K562 (cell line): Measurements from ENCODE around the gene MADD. TPM values are rescaled to one million over a fixed set of nuclear protein-coding genes. Genes with fewer than 3 reads are reported as not detected.

Source experiments
- ESRRB ChIP-seq: fragments of 250-450 bp; sonication (Bioruptor Pico); IDR thresholded peaks from 2 replicates; pipeline ENCODE4 v1.5.0; 2020; ENCODE audit warnings: mild to moderate bottlenecking, moderate library complexity, borderline replicate concordance
- EWSR1 ChIP-seq: fragments of 450-650 bp; IDR thresholded peaks from 2 replicates; pipeline ENCODE4 v1.6.1; 2018; ENCODE audit warnings: borderline replicate concordance, mild to moderate bottlenecking, low read depth, moderate library complexity; ENCODE audit not compliant: partially characterized antibody
- FOXA3 ChIP-seq, 2 experiments: fragments of 450-650 bp in 1 of 2; sonication (generic) in 1 of 2; formaldehyde crosslinking; IDR thresholded peaks in 1 of 2; conservative IDR thresholded peaks in 1 of 2; 2 replicates each; pipeline versions ENCODE4 v1.4.0 to v1.8.0; 2020 to 2022; ENCODE audit warnings: mild to moderate bottlenecking in 2 of 2, missing genetic modification reagents in 1 of 2
- GTF2A2 ChIP-seq: IDR thresholded peaks from 2 replicates; pipeline ENCODE4 v1.6.1; 2016; ENCODE audit warnings: mild to moderate bottlenecking, missing genetic modification characterization, missing compliant biosample characterization
- HDAC6 ChIP-seq: IDR thresholded peaks from 2 replicates; pipeline ENCODE4 v1.6.1; 2012; ENCODE audit warnings: low read depth, mild to moderate bottlenecking, control low read depth, inconsistent platforms, low read length, moderate library complexity
- MAFG ChIP-seq: fragments of 450-650 bp; conservative IDR thresholded peaks from 2 replicates; pipeline ENCODE4 v1.6.1; 2016; ENCODE audit warnings: missing genetic modification characterization, missing compliant biosample characterization
- NR2C2 ChIP-seq, 2 experiments: fragments of 200-800 bp in 1 of 2; sonication (Bioruptor generic) in 1 of 2; sonication (generic) in 1 of 2; formaldehyde crosslinking in 1 of 2; IDR thresholded peaks; 2 replicates each; pipeline versions ENCODE4 v1.6.1 to v1.8.0; 2016 to 2022; ENCODE audit warnings: mild to moderate bottlenecking in 1 of 2, missing compliant biosample characterization in 1 of 2, missing genetic modification characterization in 1 of 2, missing genetic modification reagents in 1 of 2
- NR4A1 ChIP-seq, 2 experiments: fragments of 250-450 bp in 1 of 2; fragments of 450-650 bp in 1 of 2; sonication (Bioruptor Pico) in 1 of 2; IDR thresholded peaks; 2 replicates each; pipeline versions ENCODE4 v1.4.0 to v1.6.1; 2016 to 2020; ENCODE audit warnings: mild to moderate bottlenecking in 2 of 2, missing compliant biosample characterization in 1 of 2, missing genetic modification characterization in 1 of 2, moderate library complexity in 1 of 2
- OTX1 ChIP-seq: fragments of 450-650 bp; formaldehyde crosslinking; IDR thresholded peaks from 2 replicates; pipeline ENCODE4 v1.4.0; 2022; ENCODE audit warnings: mild to moderate bottlenecking
- PTBP1 ChIP-seq: fragments of 200-400 bp; formaldehyde crosslinking; IDR thresholded peaks from 2 replicates; pipeline ENCODE4 v1.6.1; 2017; ENCODE audit warnings: low read depth, low read length
- SETDB1 ChIP-seq: IDR thresholded peaks from one replicate; pipeline ENCODE4 v1.6.1; 2012; ENCODE audit warnings: low read length, control low read depth, inconsistent platforms
- SRF ChIP-seq, 2 experiments: fragments of 250-450, 450-650 bp in 1 of 2; sonication (Bioruptor Pico) in 1 of 2; sonication (generic) in 1 of 2; formaldehyde crosslinking; IDR thresholded peaks; 2 replicates each; pipeline versions ENCODE4 v1.5.0 to v1.5.1; 2020 to 2022; ENCODE audit warnings: mild to moderate bottlenecking in 1 of 2, missing genetic modification reagents in 1 of 2
- XRCC3 ChIP-seq: fragments of 450-650 bp; IDR thresholded peaks from 2 replicates; pipeline ENCODE4 v1.6.1; 2017; ENCODE audit warnings: mild to moderate bottlenecking, moderate library complexity
- ZNF239 ChIP-seq: fragments of 250-450 bp; sonication (Bioruptor Pico); IDR thresholded peaks from 2 replicates; pipeline ENCODE4 v1.4.0; 2020; ENCODE audit warnings: mild to moderate bottlenecking
- ZNF717 ChIP-seq: fragments of 250-450 bp; sonication (Bioruptor Pico); IDR thresholded peaks from 2 replicates; pipeline ENCODE4 v1.5.0; 2021
- polyA plus RNA-seq, 8 experiments: library from polyadenylated mRNA; depleted of rRNA in 4 of 8; stranded (reverse) in 5 of 8; unstranded in 3 of 8; fragments of >200 nt; fragmentation: Nextera tagmentation in 2 of 8; fragmentation: Illumina TruSeq in 1 of 8; extraction: Ambion mirVana in 2 of 8; extraction: Trizol in 1 of 8; gene quantifications; 2 replicates each; pipeline versions ENCODE4 v1.2.1 to v1.2.3, GENCODE V29; 2011 to 2014; ENCODE audit warnings: inconsistent platforms in 1 of 8, missing spikeins in 1 of 8
- total RNA-seq, 7 experiments: library from RNA; depleted of rRNA in 6 of 7; stranded (reverse); fragments of >200 nt in 6 of 7; fragmentation: Illumina TruSeq in 2 of 7; extraction: Trizol in 2 of 7; gene quantifications; 2 replicates each; pipeline versions ENCODE4 v1.2.1 to v1.2.3, GENCODE V29; 2011 to 2021; ENCODE audit warnings: low replicate concordance in 1 of 7
- TF ChIP-seq, protein P1 (sequence below): fragments of 250-450 bp; sonication (Bioruptor Pico); IDR thresholded peaks from 2 replicates; pipeline ENCODE4 v1.8.0; 2022; ENCODE audit warnings: inconsistent platforms
- TF ChIP-seq, protein P2 (sequence below): fragments of 450-650 bp; formaldehyde crosslinking; conservative IDR thresholded peaks from 2 replicates; pipeline ENCODE4 v1.4.0; 2022; ENCODE audit warnings: mild to moderate bottlenecking, missing genetic modification characterization
- TF ChIP-seq, protein P3 (sequence below): sonication (generic); formaldehyde crosslinking; IDR thresholded peaks from 2 replicates; pipeline ENCODE4 v1.9.0; 2022; ENCODE audit warnings: mild to moderate bottlenecking, missing genetic modification reagents
- TF ChIP-seq, protein P4 (sequence below): fragments of 450-650 bp; IDR thresholded peaks from 2 replicates; pipeline ENCODE4 v1.7.1; 2018; ENCODE audit warnings: mild to moderate bottlenecking, low read depth; ENCODE audit not compliant: partially characterized antibody

The MADD gene
- total and polyA plus RNA-seq, 9 of the 15 experiments (the other 6 are each of a cell fraction or from before 2014, with no cell fraction given), result 0.68 to 57.6 (median 33.6) TPM

DNA sequence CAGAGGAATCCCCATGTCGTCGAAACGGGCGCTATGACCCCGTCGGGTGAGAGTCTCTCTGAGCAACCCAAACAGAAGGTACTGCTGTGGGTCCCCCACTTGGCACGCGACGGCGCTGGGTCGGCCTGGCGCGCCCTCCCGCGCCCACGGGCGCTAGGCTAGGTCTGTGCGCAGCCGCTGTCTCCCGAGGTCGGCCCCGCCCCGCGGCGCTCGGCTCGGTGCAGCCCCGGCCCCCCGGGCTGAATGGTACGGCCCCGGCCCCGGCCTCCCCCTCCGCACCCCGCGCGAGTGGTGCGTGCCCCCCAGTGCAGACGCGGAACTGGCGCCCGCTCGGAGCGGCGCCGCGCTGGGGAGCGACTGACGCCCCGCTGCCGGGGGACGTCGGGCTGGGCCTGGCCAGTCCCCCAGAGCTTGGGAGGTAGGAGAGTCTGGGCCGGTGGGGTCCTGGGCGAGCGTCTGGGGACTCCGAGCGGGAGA, at the start of gene MADD (continued):
- TF ChIP-seq NR4A1 (CRISPR knock-in tag; IDR thresholded peaks at IDR 0.05) (no peak), NR4A1 (tag; IDR thresholded peaks at IDR 0.05) (no peak), FOXA3 (CRISPR knock-in tag; conservative IDR thresholded peaks at IDR 0.05 in 1 of 2, IDR thresholded peaks at IDR 0.05 in 1 of 2) (no peak), EWSR1 (no peak), NR2C2 (CRISPR knock-in tag; IDR thresholded peaks at IDR 0.05) (no peak), NR2C2 (tag; IDR thresholded peaks at IDR 0.05) (no peak; the same call in none of the 2 replicates), ZNF717 (no peak), PTBP1 (no peak), GTF2A2 (tag) (no peak), ZNF239 (no peak), SETDB1 (no peak), HDAC6 (no peak), MAFG (tag) (no peak), SRF (CRISPR knock-in tag; IDR thresholded peaks at IDR 0.05) (no peak), XRCC3 (no peak), ESRRB (CRISPR knock-in tag) (no peak), OTX1 (no peak)
- TF ChIP-seq, protein P1, sequence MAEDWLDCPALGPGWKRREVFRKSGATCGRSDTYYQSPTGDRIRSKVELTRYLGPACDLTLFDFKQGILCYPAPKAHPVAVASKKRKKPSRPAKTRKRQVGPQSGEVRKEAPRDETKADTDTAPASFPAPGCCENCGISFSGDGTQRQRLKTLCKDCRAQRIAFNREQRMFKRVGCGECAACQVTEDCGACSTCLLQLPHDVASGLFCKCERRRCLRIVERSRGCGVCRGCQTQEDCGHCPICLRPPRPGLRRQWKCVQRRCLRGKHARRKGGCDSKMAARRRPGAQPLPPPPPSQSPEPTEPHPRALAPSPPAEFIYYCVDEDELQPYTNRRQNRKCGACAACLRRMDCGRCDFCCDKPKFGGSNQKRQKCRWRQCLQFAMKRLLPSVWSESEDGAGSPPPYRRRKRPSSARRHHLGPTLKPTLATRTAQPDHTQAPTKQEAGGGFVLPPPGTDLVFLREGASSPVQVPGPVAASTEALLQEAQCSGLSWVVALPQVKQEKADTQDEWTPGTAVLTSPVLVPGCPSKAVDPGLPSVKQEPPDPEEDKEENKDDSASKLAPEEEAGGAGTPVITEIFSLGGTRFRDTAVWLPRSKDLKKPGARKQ (CRISPR knock-in tag), result no peak
- TF ChIP-seq, protein P2, sequence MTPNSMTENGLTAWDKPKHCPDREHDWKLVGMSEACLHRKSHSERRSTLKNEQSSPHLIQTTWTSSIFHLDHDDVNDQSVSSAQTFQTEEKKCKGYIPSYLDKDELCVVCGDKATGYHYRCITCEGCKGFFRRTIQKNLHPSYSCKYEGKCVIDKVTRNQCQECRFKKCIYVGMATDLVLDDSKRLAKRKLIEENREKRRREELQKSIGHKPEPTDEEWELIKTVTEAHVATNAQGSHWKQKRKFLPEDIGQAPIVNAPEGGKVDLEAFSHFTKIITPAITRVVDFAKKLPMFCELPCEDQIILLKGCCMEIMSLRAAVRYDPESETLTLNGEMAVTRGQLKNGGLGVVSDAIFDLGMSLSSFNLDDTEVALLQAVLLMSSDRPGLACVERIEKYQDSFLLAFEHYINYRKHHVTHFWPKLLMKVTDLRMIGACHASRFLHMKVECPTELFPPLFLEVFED, result no peak
- TF ChIP-seq, protein P3, sequence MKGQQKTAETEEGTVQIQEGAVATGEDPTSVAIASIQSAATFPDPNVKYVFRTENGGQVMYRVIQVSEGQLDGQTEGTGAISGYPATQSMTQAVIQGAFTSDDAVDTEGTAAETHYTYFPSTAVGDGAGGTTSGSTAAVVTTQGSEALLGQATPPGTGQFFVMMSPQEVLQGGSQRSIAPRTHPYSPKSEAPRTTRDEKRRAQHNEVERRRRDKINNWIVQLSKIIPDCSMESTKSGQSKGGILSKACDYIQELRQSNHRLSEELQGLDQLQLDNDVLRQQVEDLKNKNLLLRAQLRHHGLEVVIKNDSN, result no peak
- TF ChIP-seq, protein P4, sequence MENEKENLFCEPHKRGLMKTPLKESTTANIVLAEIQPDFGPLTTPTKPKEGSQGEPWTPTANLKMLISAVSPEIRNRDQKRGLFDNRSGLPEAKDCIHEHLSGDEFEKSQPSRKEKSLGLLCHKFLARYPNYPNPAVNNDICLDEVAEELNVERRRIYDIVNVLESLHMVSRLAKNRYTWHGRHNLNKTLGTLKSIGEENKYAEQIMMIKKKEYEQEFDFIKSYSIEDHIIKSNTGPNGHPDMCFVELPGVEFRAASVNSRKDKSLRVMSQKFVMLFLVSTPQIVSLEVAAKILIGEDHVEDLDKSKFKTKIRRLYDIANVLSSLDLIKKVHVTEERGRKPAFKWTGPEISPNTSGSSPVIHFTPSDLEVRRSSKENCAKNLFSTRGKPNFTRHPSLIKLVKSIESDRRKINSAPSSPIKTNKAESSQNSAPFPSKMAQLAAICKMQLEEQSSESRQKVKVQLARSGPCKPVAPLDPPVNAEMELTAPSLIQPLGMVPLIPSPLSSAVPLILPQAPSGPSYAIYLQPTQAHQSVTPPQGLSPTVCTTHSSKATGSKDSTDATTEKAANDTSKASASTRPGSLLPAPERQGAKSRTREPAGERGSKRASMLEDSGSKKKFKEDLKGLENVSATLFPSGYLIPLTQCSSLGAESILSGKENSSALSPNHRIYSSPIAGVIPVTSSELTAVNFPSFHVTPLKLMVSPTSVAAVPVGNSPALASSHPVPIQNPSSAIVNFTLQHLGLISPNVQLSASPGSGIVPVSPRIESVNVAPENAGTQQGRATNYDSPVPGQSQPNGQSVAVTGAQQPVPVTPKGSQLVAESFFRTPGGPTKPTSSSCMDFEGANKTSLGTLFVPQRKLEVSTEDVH, result no peak
